Measurements from ENCODE around the gene TMEM138. TPM values are rescaled to one million over a fixed set of nuclear protein-coding genes. Genes with fewer than 3 reads are reported as not detected.

Gene TMEM138
- total RNA-seq, result 45.7 and 59.2 TPM in 2 replicates

- TF ChIP-seq, protein P1, sequence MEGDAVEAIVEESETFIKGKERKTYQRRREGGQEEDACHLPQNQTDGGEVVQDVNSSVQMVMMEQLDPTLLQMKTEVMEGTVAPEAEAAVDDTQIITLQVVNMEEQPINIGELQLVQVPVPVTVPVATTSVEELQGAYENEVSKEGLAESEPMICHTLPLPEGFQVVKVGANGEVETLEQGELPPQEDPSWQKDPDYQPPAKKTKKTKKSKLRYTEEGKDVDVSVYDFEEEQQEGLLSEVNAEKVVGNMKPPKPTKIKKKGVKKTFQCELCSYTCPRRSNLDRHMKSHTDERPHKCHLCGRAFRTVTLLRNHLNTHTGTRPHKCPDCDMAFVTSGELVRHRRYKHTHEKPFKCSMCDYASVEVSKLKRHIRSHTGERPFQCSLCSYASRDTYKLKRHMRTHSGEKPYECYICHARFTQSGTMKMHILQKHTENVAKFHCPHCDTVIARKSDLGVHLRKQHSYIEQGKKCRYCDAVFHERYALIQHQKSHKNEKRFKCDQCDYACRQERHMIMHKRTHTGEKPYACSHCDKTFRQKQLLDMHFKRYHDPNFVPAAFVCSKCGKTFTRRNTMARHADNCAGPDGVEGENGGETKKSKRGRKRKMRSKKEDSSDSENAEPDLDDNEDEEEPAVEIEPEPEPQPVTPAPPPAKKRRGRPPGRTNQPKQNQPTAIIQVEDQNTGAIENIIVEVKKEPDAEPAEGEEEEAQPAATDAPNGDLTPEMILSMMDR (IDR thresholded peaks at IDR 0.05; ENCODE audit: insufficient read depth, low read depth, low read length), result no peak
- DNase-seq (ENCODE audit: low read depth), result peak; percentile 95
- H3K4me3 ChIP-seq (ENCODE audit: low read depth, low read length), result peak within 1 kb of the TSS; percentile 87
These were observed at the start of gene TMEM138, which contains the start of gene CYB561A3 for GRCh38 chr11:61361741-61362541. Gene TMEM138 (plus strand): TSS chr11:61362374. CDS start chr11:61364391, 2,017 bp downstream. Gene CYB561A3 (minus strand): TSS chr11:61361882. CDS start chr11:61356713, 5,169 bp downstream.

DNA sequence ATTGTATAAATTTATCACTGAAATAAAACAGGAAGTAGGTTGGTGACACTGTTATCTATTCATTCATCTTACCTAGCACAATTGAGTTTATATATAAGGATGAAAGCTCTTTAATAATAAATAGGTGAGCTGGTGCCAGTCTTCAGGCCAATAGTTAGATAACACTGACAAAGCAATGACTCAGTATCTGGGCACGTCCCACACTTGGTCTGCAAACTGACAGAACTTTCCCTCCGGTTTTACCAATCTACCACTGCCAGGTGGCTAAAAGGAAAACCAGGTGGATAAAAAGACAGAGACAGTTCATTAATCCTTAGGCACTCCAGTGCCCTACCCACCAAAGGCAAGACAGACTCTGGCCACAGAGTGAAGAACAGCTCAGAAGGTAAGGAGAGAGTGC, 46.9 kb upstream of the TMEM138 start:
- H3K4me3 ChIP-seq (ENCODE audit: low read depth, low read length), result no peak overlapping the region
- no peak for DNase-seq (ENCODE audit: low read depth)
- TF ChIP-seq, protein P1 (IDR thresholded peaks at IDR 0.05; ENCODE audit: insufficient read depth, low read depth, low read length), result no peak

- DNase-seq (ENCODE audit: low read depth), result no peak
- TF ChIP-seq, protein P1 (IDR thresholded peaks at IDR 0.05; ENCODE audit: insufficient read depth, low read depth, low read length), result no peak
- H3K4me3 ChIP-seq (ENCODE audit: low read depth, low read length), result no peak overlapping the region
These were observed 36.3 kb upstream of the TMEM138 start for GRCh38 chr11:61325649-61326414.

DNA sequence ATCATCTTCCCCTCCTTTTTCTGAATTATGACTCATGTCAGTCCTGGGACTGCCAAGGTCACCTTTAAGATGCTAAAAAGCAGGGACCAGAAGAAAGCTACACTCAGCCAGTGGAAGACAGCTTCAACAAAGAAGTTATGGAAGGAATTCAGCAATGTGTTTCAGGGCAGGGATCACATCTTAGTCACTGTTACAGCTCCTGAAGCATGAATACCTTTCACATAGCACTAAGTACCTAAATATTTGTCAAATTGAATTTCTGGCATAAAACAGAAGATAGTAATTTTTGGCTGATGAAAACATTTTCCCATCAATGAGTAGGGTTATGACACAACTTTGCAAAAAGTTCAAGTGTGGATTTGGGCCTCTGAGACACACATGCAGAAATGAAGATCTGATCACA, 34.5 kb upstream of the TMEM138 start:
- peak; percentile 23 for DNase-seq (ENCODE audit: low read depth)
- no peak overlapping the region for H3K4me3 ChIP-seq (ENCODE audit: low read depth, low read length)
- TF ChIP-seq, protein P1 (IDR thresholded peaks at IDR 0.05; ENCODE audit: insufficient read depth, low read depth, low read length), result no peak

- DNase-seq (ENCODE audit: low read depth), result no peak
- H3K4me3 ChIP-seq (ENCODE audit: low read depth, low read length), result no peak overlapping the region
- TF ChIP-seq, protein P1 (IDR thresholded peaks at IDR 0.05; ENCODE audit: insufficient read depth, low read depth, low read length), result no peak
These were observed 33.8 kb upstream of the TMEM138 start for GRCh38 chr11:61328351-61328750.

DNA sequence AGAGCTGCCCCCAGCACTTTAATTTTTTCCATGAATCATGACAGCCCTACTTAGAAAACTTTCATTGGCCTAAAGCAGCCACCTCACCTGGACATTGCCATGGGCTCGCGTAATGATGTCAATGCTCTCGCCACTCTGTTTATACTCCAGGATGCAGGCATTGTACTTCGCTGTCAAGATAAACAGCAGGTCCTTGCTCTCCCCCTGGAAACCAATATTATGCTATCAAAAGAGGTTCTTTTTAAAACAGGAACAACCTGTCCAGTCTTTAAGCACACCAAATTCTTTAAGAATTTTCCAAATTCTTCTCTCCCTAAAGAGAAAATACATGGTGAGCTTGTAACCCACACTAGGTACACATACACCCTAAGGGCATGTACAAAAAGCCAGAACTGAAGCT, 32.3 kb upstream of the TMEM138 start:
- no peak overlapping the region for H3K4me3 ChIP-seq (ENCODE audit: low read depth, low read length)
- no peak for DNase-seq (ENCODE audit: low read depth)
- TF ChIP-seq, protein P1 (IDR thresholded peaks at IDR 0.05; ENCODE audit: insufficient read depth, low read depth, low read length), result no peak
